A549 treated with GW870086 at 1 μM for 4 hours (cell line): ENCODE data around the gene SIRT1. TPM values are rescaled to one million over a fixed set of nuclear protein-coding genes. Genes with fewer than 3 reads are reported as not detected.

Experiments used
- total RNA-seq: library from RNA; stranded (reverse); fragments of 200-300 nt; extraction: Qiagen RNA extraction; gene quantifications from 5 replicates; pipeline ENCODE4 v1.2.3, GENCODE V29; 2022; ENCODE audit warnings: low read depth

SIRT1 gene
- total RNA-seq = 18.6 to 22.3 TPM (median 22.0 TPM) in 5 replicates

GRCh38 chr10:67884313-67884841 lies at the start of gene SIRT1:
TSS of gene SIRT1 (plus strand) at chr10:67884656. CDS start at chr10:67884722, 66 bp downstream.

GRCh38 chr10:67837541-67838314 lies 46.7 kb upstream of the SIRT1 start, which contains the start of gene DNAJC12:
TSS of gene DNAJC12 (minus strand) at chr10:67838188. CDS start at chr10:67838011, 177 bp downstream.

Other genes with a start within 250 kb of the SIRT1 start
- not detected in 5 replicates for gene CTNNA3, start 188.5 kb upstream of the SIRT1 start, total RNA-seq
- 59.2 to 73.8 TPM (median 66.7 TPM) in 5 replicates for gene DNAJC12, start 46.5 kb upstream of the SIRT1 start, total RNA-seq
- gene HERC4, start 190.6 kb downstream of the SIRT1 start, total RNA-seq = 21.2 to 31.3 TPM (median 28.8 TPM) in 5 replicates
- 2.0 to 2.9 TPM (median 2.3 TPM) in 5 replicates for gene MYPN, start 224.8 kb downstream of the SIRT1 start, total RNA-seq